ENCODE results near the gene IGSF3. TPM values are rescaled to one million over a fixed set of nuclear protein-coding genes. Genes with fewer than 3 reads are reported as not detected.

The IGSF3 gene
- total and polyA plus RNA-seq, 2 of the 8 experiments (the other 6 are each of a cell fraction or from before 2014, with no cell fraction given) = 30.0 to 32.2 TPM

- no peak for TF ChIP-seq CHD7 (IDR thresholded peaks at IDR 0.05; ENCODE audit: insufficient replicate concordance, low read length)
- no peak for TF ChIP-seq SAP30 (IDR thresholded peaks at IDR 0.05; ENCODE audit: insufficient read depth, insufficient replicate concordance, low read length)
- no peak for TF ChIP-seq SIN3A (conservative IDR thresholded peaks at IDR 0.05 in 1 of 2, IDR thresholded peaks at IDR 0.05 in 1 of 2; ENCODE audit: low read depth in 1 of 2, low read length in 2 of 2)
- no peak for TF ChIP-seq EP300 (IDR thresholded peaks at IDR 0.05; ENCODE audit: borderline replicate concordance in 1 of 2, low read depth in 2 of 2, low read length in 2 of 2)
- no peak for TF ChIP-seq POLR2AphosphoS5 (IDR thresholded peaks at IDR 0.05; ENCODE audit: low read depth, low read length)
- TF ChIP-seq SRF (IDR thresholded peaks at IDR 0.05; ENCODE audit: low read depth, low read length) = no peak
- no peak for TF ChIP-seq CEBPB (IDR thresholded peaks at IDR 0.05; ENCODE audit: low read depth, low read length)
Measured at GRCh38 chr1:116528329-116529083, 139.0 kb downstream of the IGSF3 start (continued).

All from H1 (cell line).